GM12864 (cell line): ENCODE data around the gene CCR9.

Source experiments
- DNase-seq: peaks from one replicate; pipeline ENCODE4 v3.0.0-alpha.2; 2011; ENCODE audit warnings: low read depth
- H3K4me3 ChIP-seq: 2 replicates; pipeline ENCODE4 v1.5.1; 2011; ENCODE audit warnings: mild to moderate bottlenecking, low read depth, low read length, control low read depth
- CTCF ChIP-seq: IDR thresholded peaks from 2 replicates; pipeline ENCODE4 v1.5.1; 2011; ENCODE audit warnings: low read depth, mild to moderate bottlenecking, moderate library complexity, low read length, control low read depth, inconsistent platforms; ENCODE audit errors: missing control alignments

The CCR9 gene

GRCh38 chr3:45922950-45923590 is 36.7 kb downstream of the CCR9 start:
- no peak overlapping the region for H3K4me3 ChIP-seq
- no peak for DNase-seq
- TF ChIP-seq CTCF: no peak

- TF ChIP-seq CTCF: no peak
- no peak overlapping the region for H3K4me3 ChIP-seq
- DNase-seq: no peak
Measured at GRCh38 chr3:45923755-45924154, 37.4 kb downstream of the CCR9 start.

GRCh38 chr3:45927881-45928280 is 41.5 kb downstream of the CCR9 start:
- DNase-seq: no peak
- TF ChIP-seq CTCF: no peak
- H3K4me3 ChIP-seq: no peak overlapping the region

GRCh38 chr3:45929042-45929679 is 42.8 kb downstream of the CCR9 start:
- TF ChIP-seq CTCF: peak; percentile 94
- H3K4me3 ChIP-seq: no peak overlapping the region
- DNase-seq: no peak

- H3K4me3 ChIP-seq: no peak overlapping the region
- no peak for TF ChIP-seq CTCF
- no peak for DNase-seq
Measured at GRCh38 chr3:45931496-45931895, 45.2 kb downstream of the CCR9 start.

GRCh38 chr3:45932112-45932511 is 45.8 kb downstream of the CCR9 start:
- TF ChIP-seq CTCF: no peak
- no peak overlapping the region for H3K4me3 ChIP-seq
- no peak for DNase-seq

- no peak overlapping the region for H3K4me3 ChIP-seq
- TF ChIP-seq CTCF: no peak
- DNase-seq: no peak
Measured at GRCh38 chr3:45933591-45933990, 47.2 kb downstream of the CCR9 start.
